Stimulated activated CD4-positive, alpha-beta T cell treated with anti-CD3 and anti-CD28 coated beads, TNF-alpha, amount 100 ng/mL, for 48 hours (primary cell): ENCODE results near the gene MNX1.

Source experiments
- DNase-seq, 3 donors: peaks; one replicate each; pipeline ENCODE4 v3.0.0-alpha.2; 2020; ENCODE audit warnings: low read depth in 3 of 3

Gene MNX1

DNA sequence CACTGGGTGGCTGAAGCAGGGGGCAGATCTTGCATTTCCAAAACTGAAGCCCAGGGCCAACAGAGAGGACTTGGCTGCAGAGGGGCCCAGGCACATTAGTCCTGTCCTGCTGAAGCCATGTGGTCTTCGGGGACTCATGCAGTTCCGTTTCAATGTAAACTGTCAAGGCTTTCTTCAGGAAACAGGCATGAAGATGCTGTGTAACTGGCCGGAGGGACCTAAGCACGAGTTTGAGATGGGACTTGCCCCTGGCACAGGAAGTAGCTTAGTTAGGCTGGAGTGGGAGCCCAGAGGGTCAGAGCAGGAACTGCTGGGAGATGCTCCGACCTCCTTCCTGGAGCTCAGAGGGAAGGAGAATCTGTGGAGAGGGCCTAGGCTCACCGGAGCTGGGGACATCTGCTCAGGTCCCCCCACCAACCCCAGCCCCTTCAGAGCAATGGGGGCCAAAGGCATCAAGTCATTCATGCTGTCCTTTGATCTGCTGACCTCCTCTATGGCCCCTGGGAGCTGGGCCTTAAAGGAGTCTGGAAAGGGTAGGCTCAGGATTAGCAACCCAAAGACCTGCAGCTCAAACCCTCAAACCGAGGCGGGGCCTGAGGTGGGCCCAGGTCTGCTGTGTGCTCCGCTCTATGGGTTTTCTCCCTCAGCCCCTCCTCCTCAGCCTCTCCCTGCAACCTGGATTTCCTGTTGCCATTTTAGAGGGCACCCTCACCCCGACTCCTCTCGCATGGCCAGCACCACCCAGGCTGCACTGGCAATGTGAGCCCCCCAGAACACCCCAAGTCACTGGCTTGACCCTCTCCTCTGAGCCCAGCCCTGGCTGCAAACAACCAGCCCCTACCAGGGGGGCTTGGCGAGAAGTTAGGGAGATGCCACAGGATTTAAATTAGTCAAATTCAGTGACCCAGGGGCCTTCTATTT, 4.4 kb upstream of the MNX1 start:
- no peak for DNase-seq

DNA sequence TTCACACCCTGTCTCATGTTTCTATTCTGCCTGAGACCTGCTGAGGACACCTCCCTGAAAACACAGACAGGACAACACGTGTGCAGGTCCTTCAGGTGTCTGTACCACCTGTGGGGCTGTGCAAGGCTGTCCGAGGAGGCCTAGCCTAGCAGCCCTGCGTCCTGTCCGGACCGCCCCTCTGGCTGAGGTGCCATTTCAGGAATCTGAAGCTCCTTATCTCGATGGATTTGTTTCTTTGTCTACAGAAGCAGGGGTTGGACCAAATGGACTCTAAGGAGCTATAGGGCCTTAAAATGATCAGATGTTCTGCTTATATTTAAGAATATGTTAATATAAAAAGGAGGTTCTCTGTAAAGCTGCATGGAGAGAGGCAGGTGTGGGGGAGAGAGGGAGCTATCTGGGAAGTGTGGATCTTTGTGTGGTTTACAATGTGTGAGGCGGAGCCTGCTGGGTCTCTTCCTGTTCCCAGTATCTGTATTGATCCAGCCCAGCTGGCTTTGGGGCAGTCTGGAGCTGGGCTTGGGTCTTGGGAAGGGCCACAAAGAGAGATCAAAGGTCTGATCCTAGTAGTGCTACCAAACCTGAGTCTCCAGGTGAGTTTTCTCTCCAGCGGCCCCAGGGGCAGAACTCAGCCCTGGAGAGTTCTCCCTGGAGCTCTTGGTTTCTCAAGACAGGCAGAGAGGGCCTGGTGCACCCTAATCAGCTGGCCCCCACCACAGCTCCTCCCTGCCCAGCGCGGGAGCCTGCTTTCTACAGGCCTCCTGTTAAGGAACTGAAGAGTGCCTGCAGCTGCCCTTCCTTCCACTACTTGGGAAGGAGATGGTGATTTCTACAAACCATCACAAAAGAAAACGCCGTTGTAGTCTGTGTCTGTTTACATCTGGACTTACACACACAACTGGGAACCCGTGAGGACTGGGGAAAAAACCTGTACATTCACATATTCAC, 3.4 kb upstream of the MNX1 start:
- DNase-seq, result no peak

DNA sequence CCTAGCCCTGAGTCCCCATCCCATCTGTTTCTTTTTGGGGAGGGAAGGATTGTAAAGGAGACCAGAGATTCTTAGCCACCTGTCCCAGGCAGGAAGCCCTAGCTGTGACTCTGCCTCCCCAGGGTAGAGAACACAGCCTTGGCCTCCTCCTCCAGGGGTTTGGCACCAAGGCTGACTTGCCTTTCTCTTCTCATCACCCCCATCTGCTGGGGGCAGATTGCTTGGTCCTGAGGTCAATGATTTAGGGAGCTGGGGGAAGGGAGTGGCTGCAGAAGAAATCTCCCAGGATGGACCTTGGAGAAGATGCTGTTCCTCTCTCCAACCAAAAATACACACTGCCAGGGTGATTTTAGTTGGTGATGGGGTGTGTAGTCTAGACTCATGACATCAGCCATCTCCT, 2.6 kb upstream of the MNX1 start:
- DNase-seq, result no peak

GRCh38 chr7:157012113-157012547, 1.7 kb upstream of the MNX1 start:
- no peak for DNase-seq

DNA sequence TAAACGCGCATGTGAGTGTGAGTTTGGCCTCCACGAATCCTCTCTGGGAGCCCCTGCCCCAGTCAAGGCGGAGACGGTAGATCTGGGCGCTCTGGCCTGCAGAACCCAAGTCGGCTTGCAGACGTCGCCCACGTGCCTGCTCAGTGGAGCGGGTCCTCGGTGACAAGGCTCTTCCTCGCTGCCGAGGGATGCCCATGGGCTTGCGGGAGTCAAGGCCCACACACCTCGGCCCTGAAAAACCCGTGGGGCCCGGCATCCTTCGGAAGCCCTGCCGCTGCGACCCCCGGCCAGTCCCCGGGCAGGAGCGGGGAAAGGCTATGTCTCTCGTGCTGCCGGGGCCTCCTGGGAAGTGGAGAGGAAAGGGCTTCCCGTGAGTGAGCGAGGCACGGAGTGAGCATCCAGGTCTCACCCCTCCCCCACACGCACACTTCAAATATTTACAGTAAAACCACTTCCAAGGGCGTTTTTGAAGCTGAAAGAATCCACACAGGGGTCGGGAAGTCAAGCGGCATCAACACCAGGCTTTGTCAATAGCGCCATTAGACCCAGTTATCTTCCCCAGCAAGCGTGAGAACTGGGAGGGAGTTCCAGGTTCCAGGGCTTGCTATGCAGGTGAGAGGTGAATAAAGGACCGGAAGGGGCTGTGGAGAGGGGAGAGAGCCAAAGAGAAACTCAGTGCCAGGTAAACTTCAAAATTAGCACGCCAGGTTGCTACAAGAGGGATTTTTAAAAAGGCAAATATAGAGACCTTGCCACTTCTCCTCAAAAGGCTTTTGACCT, 1.1 kb upstream of the MNX1 start:
- DNase-seq, result no peak

DNA sequence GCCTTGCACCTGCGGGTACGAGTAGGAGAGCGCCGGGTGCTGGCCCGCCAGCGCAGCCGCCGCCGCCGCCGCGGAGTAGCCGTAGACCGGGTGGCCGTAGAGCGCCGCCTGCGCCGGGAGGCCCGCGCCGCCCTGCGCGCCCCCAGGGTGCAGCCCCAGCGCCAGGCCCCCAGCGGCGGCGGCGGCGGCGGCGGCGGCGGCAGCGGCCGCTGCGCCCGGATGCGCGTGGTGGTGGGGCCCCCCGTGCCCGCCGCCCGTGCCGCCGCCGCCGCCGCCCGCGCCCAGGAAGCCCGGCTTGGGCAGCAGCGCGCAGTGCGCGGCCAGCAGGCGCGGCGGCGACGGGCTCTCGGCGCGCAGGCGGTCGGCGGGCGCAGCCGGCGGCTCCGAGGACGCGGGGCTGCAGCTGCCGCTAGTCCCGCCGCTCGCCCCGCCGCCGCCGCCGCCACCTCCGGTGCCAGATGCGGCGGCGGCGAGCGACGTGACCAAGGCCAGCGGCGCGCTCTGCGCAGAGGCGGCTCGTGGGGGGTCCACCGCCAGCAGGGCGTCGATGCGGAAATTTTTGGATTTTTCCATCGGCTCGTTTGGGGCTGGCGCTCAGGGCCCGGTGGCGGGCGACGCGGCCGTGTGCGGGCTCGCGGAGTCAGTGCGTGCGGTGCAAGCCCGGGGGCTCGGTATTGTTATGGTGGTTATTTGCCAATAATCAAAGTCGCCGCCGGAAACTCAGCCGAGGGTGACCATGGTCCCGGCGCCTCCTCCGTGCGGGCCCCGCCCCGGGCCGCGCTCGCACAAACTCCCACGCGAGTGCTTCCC, 480 bp downstream of the MNX1 start:
- no peak for DNase-seq

DNA sequence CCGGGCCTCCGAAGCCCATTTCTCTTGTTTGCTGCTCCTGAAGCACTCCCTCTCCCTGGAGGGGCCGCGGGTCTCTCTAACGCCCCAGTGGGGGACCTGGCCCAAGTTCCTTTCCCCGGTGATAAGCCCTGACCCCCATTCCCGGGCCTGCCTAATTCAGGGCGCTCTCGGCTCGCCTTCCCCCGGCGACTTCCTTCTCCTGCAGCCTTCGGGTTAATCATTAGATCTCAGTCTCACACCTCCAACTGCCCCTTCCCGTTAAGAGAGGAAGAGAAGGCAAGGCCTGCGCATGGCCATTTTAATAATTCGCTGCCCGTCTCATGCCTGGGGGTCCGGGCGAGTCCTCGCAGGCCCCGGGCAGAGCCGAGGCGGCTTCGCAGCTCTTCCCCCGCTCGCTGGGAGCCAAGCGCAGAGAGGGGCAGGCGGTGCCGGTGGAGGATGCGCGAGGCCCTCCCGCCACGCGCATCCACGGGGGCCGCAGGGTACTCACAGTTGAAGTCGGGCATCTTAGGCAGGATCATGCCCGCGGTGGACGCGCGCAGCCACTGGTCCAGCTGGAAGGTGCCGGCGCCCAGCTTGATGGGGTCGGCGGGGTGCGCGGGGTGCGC, 1.2 kb downstream of the MNX1 start:
- no peak for DNase-seq

DNA sequence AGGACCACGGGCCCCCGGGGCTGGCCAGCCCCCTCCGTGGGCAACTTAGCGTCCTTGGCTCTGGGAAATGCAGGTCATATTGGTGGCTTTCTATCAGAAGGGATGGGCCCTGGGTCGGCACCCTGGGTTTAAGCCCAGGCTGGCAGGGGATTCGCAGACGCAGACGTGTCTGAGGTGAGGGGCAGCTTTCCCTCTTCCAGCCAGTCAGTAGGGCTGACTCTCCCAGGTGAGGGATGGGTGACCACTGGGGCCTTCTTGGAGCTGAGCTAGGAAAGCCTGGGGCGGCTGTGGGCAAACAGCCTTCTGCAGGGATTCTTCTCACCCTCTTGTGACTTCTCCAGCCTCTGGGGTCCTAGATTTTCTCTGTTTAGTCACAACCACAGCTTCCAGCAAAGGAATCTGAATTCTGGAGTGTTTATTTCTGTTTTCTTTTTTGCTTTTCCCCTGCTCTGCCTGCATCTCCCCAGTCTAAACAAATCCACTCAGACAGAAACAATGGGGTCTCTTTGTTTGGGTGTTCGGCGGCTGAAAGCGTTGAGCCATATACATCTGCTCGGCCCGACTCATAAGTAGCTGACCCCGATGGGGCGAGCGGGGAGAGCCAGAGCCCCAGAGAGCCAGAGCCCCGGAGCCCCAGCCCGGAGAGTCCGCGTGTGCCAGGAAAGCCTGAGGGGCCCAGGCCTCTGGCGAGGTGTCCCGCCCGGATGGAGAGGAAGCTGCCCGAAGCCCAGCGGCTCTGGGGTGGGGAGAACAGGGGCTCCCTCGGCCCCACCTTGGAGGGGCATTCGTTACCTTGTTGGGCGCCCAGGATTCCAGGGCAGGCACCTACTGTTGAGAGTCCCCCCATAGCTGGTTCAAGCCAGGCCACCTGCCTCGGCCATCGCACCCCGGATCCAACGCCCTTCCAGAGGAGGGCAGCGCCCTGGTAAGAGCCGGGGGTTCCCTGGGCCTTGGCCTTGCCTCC, 2.0 kb downstream of the MNX1 start:
- DNase-seq, result no peak

GRCh38 chr7:157007470-157008066, 2.9 kb downstream of the MNX1 start:
- no peak for DNase-seq

GRCh38 chr7:157006829-157007469, 3.5 kb downstream of the MNX1 start:
- no peak for DNase-seq

- no peak for DNase-seq
Observed at GRCh38 chr7:157006205-157006747, 4.2 kb downstream of the MNX1 start.

DNA sequence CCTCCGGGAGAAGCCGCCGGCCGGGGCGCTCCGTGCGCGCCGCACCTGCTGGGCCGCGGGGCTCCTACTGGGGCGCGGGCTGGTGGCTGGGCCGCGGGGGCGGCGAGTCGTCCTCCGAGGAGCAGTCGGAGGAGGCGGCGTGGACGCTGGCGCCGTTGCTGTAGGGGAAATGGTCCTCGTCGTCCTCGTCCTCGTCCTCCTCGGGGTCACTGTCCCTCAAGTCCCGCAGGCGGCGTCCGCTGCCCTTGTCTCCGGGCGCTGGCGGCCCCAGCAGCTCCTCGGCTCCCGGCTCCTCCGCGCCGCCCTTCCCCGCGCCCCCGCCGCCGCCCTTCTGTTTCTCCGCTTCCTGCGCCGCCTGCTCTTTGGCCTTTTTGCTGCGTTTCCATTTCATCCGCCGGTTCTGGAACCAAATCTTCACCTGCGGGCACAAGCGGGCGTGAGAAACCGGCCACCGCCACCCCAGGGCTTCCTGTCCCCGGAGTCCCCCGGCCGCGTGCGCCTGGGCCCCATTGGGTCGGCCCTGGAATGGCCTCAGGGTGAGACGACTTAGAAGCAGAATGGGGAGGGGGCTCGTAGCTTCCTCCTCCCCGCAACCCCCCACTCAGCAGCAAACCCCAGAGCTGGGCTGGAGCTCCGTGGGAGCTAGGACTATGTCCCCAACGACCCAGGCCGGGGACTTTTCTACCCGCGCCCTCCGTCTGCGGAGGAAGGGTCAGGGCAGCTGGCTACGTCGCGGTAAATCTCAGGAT, 4.8 kb downstream of the MNX1 start:
- DNase-seq, result no peak

DNA sequence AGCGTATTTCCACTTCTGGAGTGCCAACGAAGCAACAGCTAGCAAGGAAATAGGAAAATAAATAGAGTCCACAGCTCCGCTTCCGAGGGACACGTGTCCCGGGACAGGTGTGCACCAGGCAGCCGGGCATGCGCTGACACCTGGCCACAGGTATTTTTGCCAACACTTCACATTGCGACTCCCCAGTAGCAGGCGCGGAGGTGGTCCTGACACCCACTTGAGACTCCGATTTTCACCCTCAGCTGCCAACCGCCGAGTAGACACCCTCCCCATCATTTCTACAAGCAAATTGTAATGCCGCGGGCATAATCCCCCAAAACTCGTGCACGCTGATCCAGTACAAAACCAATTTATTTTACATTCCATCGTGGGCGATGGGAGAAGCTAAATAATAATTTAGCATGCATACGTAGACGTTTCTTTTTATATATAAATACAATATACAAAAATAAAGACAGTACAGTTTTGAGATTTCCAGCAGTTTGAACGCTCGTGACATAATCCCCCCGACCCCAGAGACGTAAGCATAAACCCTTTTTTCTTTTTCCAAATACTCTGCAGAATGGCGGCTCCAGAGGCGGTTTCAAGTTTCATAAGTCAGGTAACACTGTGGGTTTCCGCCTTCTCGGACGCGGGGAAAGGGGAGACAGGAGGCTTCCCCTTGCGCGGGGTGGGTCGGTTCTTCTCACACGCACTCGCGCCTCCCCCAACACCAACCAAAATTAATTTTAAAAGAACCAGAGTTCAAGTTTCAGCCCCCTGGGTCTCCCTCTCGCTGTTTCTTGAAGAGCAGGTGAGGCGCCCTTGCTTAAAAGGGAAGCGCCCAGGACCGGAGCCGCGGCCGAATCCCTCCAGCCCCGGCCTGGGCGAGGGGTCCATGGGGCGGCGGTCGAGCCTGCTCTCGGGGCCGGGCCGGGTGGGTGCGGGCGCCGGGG, 5.7 kb downstream of the MNX1 start:
- DNase-seq, result no peak

DNA sequence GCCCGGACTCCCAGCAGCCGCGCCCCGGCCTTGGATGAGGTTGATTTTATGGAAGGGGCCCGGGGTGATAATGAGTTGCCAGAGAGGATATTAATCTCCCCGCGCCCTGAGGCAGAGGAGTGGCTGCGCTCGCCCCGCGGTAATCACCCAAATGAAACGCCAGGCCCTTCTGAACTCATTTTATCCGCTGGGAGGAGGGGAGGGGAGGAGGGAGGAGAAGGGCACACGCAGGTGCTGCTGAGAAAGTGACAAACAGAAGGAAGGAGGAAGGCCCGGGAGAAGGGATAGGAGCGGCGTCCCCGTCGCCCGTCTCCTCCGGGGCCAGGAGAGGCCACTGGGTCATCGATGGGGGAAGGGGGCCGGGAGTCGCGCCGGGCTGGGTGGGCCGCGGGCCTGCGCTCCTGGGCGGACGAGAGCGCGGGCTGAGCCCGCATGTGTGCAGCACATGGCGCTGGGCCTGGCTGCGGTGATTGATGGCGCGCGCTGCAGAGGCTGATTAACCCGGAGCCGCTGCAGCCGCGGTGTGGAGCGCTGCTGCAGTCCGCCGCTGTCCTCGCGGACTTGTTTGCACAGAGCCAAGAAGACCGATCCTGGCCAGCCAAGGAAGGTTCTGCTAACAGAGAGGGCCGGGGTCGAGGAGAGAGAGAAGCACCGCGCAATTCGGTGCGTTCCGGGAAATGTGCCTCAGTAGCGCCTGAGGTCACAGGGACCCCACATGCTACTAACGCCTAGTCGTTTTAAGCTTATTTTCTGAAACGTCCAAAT, 6.5 kb downstream of the MNX1 start:
- DNase-seq, result no peak

DNA sequence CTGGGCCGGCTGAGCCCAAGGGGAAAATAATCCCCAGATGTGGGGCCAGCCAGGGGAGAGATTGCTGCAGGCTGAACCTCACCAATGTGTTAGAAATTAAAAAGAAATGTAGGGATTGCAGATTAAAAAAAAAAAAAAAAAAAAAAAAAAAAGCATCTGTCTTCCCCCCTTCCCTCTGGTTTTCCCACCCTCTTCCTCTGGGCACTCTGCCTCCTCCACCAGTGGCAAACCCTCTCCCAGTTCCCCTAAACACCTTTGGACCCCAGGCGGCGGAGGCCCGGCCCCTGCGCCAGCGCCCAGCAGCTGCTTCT, 7.1 kb downstream of the MNX1 start:
- DNase-seq, result no peak
